Retinal pigment epithelial cell (primary cell): ENCODE data around the gene RSPH1.

Source experiments
- DNase-seq: peaks from one replicate; pipeline ENCODE4 v3.0.0-alpha.2; 2010; ENCODE audit warnings: low read depth
- H3K4me3 ChIP-seq: 2 replicates; pipeline ENCODE4 v1.5.1; 2011; ENCODE audit warnings: mild to moderate bottlenecking, low read length, control low read depth, moderate library complexity
- CTCF ChIP-seq: conservative IDR thresholded peaks from 2 replicates; pipeline ENCODE4 v1.5.1; 2011; ENCODE audit warnings: low read depth, low read length, control low read depth, inconsistent platforms

RSPH1 gene

DNA sequence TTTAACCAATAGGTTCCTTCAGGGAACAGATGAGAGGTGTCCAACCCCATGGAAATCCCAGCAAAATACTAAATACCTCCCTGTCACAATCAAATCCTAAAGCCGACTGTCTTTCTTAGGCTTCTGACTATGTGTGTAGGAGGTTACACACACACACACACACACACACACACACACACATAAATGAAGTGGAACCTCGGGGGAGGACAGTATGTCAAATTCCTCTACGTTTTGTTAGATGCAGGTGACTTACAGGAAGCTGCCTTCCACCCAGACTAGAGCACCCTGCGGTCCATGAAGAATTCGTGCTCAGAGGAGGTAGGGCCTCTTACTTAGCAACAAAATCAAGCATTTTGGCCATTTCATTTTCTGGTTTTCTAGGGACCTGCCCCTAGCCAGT lies 16.4 kb downstream of the RSPH1 start:
- no peak for TF ChIP-seq CTCF
- DNase-seq: no peak
- H3K4me3 ChIP-seq: no peak overlapping the region

- no peak overlapping the region for H3K4me3 ChIP-seq
- DNase-seq: no peak
- TF ChIP-seq CTCF: no peak
These were observed 17.5 kb downstream of the RSPH1 start for GRCh38 chr21:42478504-42478903.

DNA sequence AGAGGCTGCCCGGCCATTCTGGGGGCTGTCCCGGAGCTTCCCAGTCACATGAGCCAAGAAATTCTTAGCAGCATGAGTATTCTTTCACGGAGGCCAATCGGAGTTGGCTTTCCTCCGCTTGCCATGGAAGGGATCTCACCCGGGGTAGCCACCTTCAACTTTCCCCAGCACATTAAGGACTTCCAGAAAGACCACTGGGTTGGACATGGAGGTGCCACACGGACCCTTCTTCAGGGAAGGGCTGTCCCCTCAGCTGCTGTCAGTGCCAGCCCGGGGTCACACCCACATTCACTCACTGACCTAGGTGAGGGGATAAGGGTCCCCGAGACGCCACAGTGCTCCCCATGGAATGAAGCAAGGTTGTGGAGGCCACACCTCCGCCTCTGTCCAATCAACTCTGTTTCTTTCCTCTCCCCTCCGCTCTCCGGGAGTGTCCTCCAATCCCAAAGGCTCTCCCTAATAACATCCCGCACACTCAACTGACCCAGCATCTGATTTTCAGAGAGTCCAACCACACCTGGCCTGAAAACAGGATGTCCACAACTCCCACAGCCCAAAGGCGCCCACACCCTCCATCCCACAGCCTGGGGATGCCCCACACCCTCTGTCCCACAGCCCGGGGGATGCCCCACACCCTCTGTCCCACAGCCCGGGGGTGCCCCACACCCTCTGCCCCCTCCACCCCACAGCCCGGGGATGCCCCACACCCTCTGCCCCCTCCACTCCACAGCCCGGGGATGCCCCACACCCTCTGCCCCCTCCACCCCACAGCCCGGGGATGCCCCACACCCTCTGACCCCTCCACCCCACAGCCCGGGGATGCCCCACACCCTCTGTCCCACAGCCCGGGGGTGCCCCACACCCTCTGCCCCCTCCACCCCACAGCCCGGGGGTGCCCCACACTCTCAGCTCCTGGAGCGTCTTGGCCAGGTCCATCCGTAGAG lies 19.4 kb downstream of the RSPH1 start:
- no peak for DNase-seq
- no peak overlapping the region for H3K4me3 ChIP-seq
- TF ChIP-seq CTCF: no peak

GRCh38 chr21:42475526-42476387 lies 20.3 kb downstream of the RSPH1 start:
- no peak for DNase-seq
- H3K4me3 ChIP-seq: no peak overlapping the region
- no peak for TF ChIP-seq CTCF

- no peak for TF ChIP-seq CTCF
- no peak overlapping the region for H3K4me3 ChIP-seq
- no peak for DNase-seq
These were observed 21.0 kb downstream of the RSPH1 start for GRCh38 chr21:42475036-42475435.

DNA sequence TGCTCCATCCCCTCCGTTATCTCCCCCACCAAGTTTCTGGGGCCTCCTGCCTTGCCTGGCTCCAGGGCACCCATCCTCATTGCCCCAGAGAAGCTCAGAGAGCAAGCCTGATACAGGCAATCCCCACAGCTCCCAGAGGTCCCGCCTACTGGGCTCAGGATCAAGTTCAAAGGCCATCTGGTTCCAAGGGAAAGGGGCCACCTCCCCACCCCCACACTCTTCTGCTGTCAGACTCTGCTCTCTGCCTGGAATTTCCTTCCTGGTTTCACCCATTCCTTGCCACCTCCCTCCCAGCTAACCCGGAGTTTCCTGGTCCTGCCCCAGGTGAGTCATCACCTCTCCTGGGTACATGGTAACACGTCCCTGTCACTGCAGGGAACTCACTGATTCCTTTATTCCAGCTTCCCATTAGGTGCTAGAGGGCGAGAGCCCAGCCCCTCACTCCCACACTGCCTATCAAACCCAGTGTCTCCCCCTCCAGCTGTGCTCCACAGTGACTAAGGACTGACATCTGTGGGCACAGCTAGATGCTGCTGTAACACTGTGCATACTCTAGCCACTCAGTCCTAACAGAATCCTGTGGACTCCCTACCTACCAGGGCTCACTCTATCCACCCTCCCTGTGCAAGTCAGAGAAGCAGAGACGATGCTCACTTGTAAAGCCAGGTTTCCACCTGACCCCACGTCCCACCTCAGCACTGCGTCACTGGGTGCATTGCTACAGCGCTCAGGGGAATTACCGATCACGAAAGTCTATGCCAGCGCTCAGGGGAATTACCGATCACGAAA lies 21.8 kb downstream of the RSPH1 start:
- no peak for TF ChIP-seq CTCF
- no peak for DNase-seq
- no peak overlapping the region for H3K4me3 ChIP-seq
